HL-60 (cell line): Measurements from ENCODE around the gene PHLDA1.

Experiments used
- CTCF ChIP-seq: IDR thresholded peaks from one replicate; pipeline ENCODE4 v1.5.1; 2011; ENCODE audit warnings: low read length, control low read depth, inconsistent platforms; ENCODE audit not compliant: insufficient read depth
- POLR2AphosphoS5 ChIP-seq: IDR thresholded peaks from 2 replicates; pipeline ENCODE4 v1.6.1; 2012; ENCODE audit warnings: low read depth

- TF ChIP-seq CTCF (no peak), POLR2AphosphoS5 (no peak)
Observed at GRCh38 chr12:75976113-75976512, 55.5 kb downstream of the PHLDA1 start.
